SK-N-SH (cell line): Measurements from ENCODE around the gene OLFM2. TPM values are rescaled to one million over a fixed set of nuclear protein-coding genes. Genes with fewer than 3 reads are reported as not detected.

ENCODE experiments used
- CTCF ChIA-PET: fragments of 300-600, 350-600 bp; formaldehyde crosslinking; extraction: SDS; loops from one replicate; lab custom pipeline; 2021; lab: Yijun Ruan, JAX
- POLR2A ChIA-PET: fragments of 350-600 bp; sonication (Branson Sonifier 250); formaldehyde crosslinking; extraction: SDS; loops from one replicate; lab custom pipeline; 2020; ENCODE audit warnings: antibody characterized with exemption, inconsistent platforms; lab: Yijun Ruan, JAX
- DNase-seq: peaks from one replicate; pipeline ENCODE4 v3.0.0; 2012
- H2AFZ ChIP-seq: fragments of 200-600 bp; sonication (generic); 2 replicates; pipeline ENCODE4 v1.8.1; 2016; ENCODE audit warnings: antibody characterized with exemption, mild to moderate bottlenecking, low read depth
- H3F3A ChIP-seq: fragments of 200-600 bp; sonication (generic); replicated peaks from 2 replicates; pipeline ENCODE3; 2016; ENCODE audit warnings: antibody characterized with exemption, mild to moderate bottlenecking; ENCODE audit not compliant: insufficient read depth
- H3K27ac ChIP-seq, 2 experiments: fragments of 200-500 bp in 1 of 2; fragments of 200-600 bp in 1 of 2; sonication (Bioruptor generic) in 1 of 2; sonication (generic), shearing (Covaris generic) in 1 of 2; 2 replicates each; pipeline versions ENCODE4 v1.5.1 to v1.6.1; 2014 to 2016; ENCODE audit warnings: low read depth in 2 of 2, inconsistent platforms in 1 of 2, low read length in 1 of 2, mild to moderate bottlenecking in 1 of 2, mixed read lengths in 1 of 2
- H3K27me3 ChIP-seq: fragments of 200-600 bp; sonication (generic), shearing (Covaris generic); 2 replicates; pipeline ENCODE4 v1.6.1; 2016; ENCODE audit warnings: mixed run types; ENCODE audit not compliant: insufficient read depth
- H3K36me3 ChIP-seq, 2 experiments: fragments of 200-500 bp in 1 of 2; fragments of 200-600 bp in 1 of 2; sonication (Bioruptor generic) in 1 of 2; sonication (generic) in 1 of 2; replicated peaks in 1 of 2; 2 replicates each; pipeline versions ENCODE3 to v1.5.1; 2014 to 2016; ENCODE audit warnings: low read length in 1 of 2, mild to moderate bottlenecking in 1 of 2; ENCODE audit not compliant: insufficient read depth in 2 of 2, control insufficient read depth in 1 of 2
- H3K4me1 ChIP-seq, 2 experiments: fragments of 200-500 bp in 1 of 2; fragments of 200-600 bp in 1 of 2; sonication (Bioruptor generic) in 1 of 2; sonication (generic), shearing (Covaris generic) in 1 of 2; 2 replicates each; pipeline versions ENCODE4 v1.5.1 to v1.6.1; 2014 to 2016; ENCODE audit warnings: low read depth in 1 of 2, low read length in 1 of 2, mixed run types in 1 of 2; ENCODE audit not compliant: insufficient read depth in 2 of 2, control insufficient read depth in 1 of 2
- H3K4me2 ChIP-seq: fragments of 200-600 bp; sonication (generic), shearing (Covaris generic); 2 replicates; pipeline ENCODE4 v1.6.1; 2017; ENCODE audit warnings: mixed run types
- H3K4me3 ChIP-seq, 2 experiments: fragments of 200-500 bp in 1 of 2; fragments of 200-600 bp in 1 of 2; sonication (Bioruptor generic) in 1 of 2; sonication (generic), shearing (Covaris generic) in 1 of 2; 2 replicates each; pipeline versions ENCODE4 v1.5.1 to v1.8.1; 2014 to 2016; ENCODE audit warnings: low read depth in 2 of 2, inconsistent platforms in 1 of 2, low read length in 1 of 2, mild to moderate bottlenecking in 1 of 2, mixed read lengths in 1 of 2, moderate library complexity in 1 of 2
- H3K79me2 ChIP-seq: fragments of 200-600 bp; sonication (generic); 2 replicates; pipeline ENCODE4 v1.8.1; 2017; ENCODE audit warnings: mild to moderate bottlenecking; ENCODE audit not compliant: insufficient read depth
- H3K9ac ChIP-seq: fragments of 200-600 bp; sonication (generic); 2 replicates; pipeline ENCODE4 v1.6.1; 2017; ENCODE audit warnings: mixed run types
- H3K9me2 ChIP-seq: fragments of 200-600 bp; sonication (generic); 2 replicates; pipeline ENCODE4 v1.6.1; 2017; ENCODE audit warnings: mixed run types
- H3K9me3 ChIP-seq: fragments of 200-600 bp; sonication (generic); 2 replicates; pipeline ENCODE4 v1.6.1; 2017; ENCODE audit warnings: mixed run types, mild to moderate bottlenecking, moderate library complexity
- H4K20me1 ChIP-seq: fragments of 200-600 bp; sonication (generic); 2 replicates; pipeline ENCODE4 v1.6.1; 2017; ENCODE audit warnings: mild to moderate bottlenecking, mixed run types; ENCODE audit not compliant: insufficient read depth
- EP300 ChIP-seq, 2 experiments: IDR thresholded peaks; 2 replicates each; pipeline versions ENCODE4 v1.4.0 to v1.6.1; 2012; ENCODE audit warnings: borderline replicate concordance in 1 of 2, low read depth in 1 of 2, low read length in 1 of 2
- FOXJ3 ChIP-seq: sonication (generic); formaldehyde crosslinking; IDR thresholded peaks from 2 replicates; pipeline ENCODE4 v1.5.1; 2020; ENCODE audit warnings: mild to moderate bottlenecking, missing genetic modification reagents
- FOXM1 ChIP-seq: IDR thresholded peaks from 2 replicates; pipeline ENCODE4 v1.4.0; 2012; ENCODE audit warnings: low read depth, mild to moderate bottlenecking
- GATA2 ChIP-seq: sonication (generic); formaldehyde crosslinking; IDR thresholded peaks from 2 replicates; pipeline ENCODE4 v1.5.0; 2020; ENCODE audit warnings: mild to moderate bottlenecking, missing genetic modification reagents
- IRF3 ChIP-seq: fragments of 150-350 bp; IDR thresholded peaks from 2 replicates; pipeline ENCODE4 v1.6.1; 2016; ENCODE audit warnings: mild to moderate bottlenecking, low read depth, low read length
- MAX ChIP-seq: IDR thresholded peaks from 2 replicates; pipeline ENCODE4 v1.4.0; 2012; ENCODE audit warnings: low read depth
- MEF2A ChIP-seq: IDR thresholded peaks from 2 replicates; pipeline ENCODE4 v1.4.0; 2012; ENCODE audit warnings: low read depth, borderline replicate concordance
- MXI1 ChIP-seq: IDR thresholded peaks from 2 replicates; pipeline ENCODE4 v1.6.1; 2012; ENCODE audit warnings: mild to moderate bottlenecking, low read depth, low read length, improper control_type of control experiment
- NFIC ChIP-seq: IDR thresholded peaks from 2 replicates; pipeline ENCODE4 v1.4.0; 2012; ENCODE audit warnings: borderline replicate concordance
- NRF1 ChIP-seq: IDR thresholded peaks from 2 replicates; pipeline ENCODE4 v1.6.1; 2012; ENCODE audit warnings: low read depth, mild to moderate bottlenecking, low read length
- RAD21 ChIP-seq: IDR thresholded peaks from 2 replicates; pipeline ENCODE4 v1.6.1; 2012; ENCODE audit warnings: mild to moderate bottlenecking, low read length
- REST ChIP-seq: IDR thresholded peaks from 2 replicates; pipeline ENCODE4 v1.6.1; 2012; ENCODE audit warnings: mild to moderate bottlenecking, low read depth, low read length, moderate library complexity
- RXRA ChIP-seq: IDR thresholded peaks from 2 replicates; pipeline ENCODE4 v1.4.0; 2012; ENCODE audit warnings: low read depth, mild to moderate bottlenecking, borderline replicate concordance
- SIN3A ChIP-seq: IDR thresholded peaks from 2 replicates; pipeline ENCODE4 v1.6.1; 2012; ENCODE audit warnings: low read depth, mild to moderate bottlenecking, low read length, moderate library complexity, borderline replicate concordance
- SMC3 ChIP-seq: IDR thresholded peaks from 2 replicates; pipeline ENCODE4 v1.6.1; 2012; ENCODE audit warnings: low read depth, low read length, improper control_type of control experiment
- TAF1 ChIP-seq: IDR thresholded peaks from 2 replicates; pipeline ENCODE4 v1.6.1; 2012; ENCODE audit warnings: low read depth, mild to moderate bottlenecking, low read length, moderate library complexity, borderline replicate concordance
- TCF12 ChIP-seq: IDR thresholded peaks from 2 replicates; pipeline ENCODE4 v1.4.0; 2012
- TEAD4 ChIP-seq: IDR thresholded peaks from 2 replicates; pipeline ENCODE4 v1.4.0; 2012; ENCODE audit warnings: mild to moderate bottlenecking, borderline replicate concordance; ENCODE audit not compliant: insufficient read depth
- USF2 ChIP-seq: fragments of 150-350 bp; IDR thresholded peaks from 2 replicates; pipeline ENCODE4 v1.6.1; 2017; ENCODE audit warnings: antibody characterized with exemption, low read length, low read depth, borderline replicate concordance
- YY1 ChIP-seq: IDR thresholded peaks from 2 replicates; pipeline ENCODE4 v1.4.0; 2012; ENCODE audit warnings: low read depth, mild to moderate bottlenecking
- WGBS: methylation state at CpG from one replicate; pipeline ENCODE4 v1.1.6; 2017; ENCODE audit warnings: low lambda C conversion rate; 5-methylcytosine and 5-hydroxymethylcytosine counted together
- polyA plus RNA-seq, 3 experiments: library from polyadenylated mRNA; depleted of rRNA; stranded (reverse); fragments of >200 nt; gene quantifications; 2 replicates each; pipeline ENCODE4 v1.2.3, GENCODE V29; 2012

The OLFM2 gene
- polyA plus RNA-seq, 1 of the 3 experiments (the other 2 are of a cell fraction): 10.7 TPM

- H3K27me3 ChIP-seq: no peaks in the 10 kb centered on the region
- no peaks in the 10 kb centered on the region for H3K79me2 ChIP-seq
- no peak overlapping the region for H3K9ac ChIP-seq
- no peak overlapping the region for H3K27ac ChIP-seq
- H3F3A ChIP-seq: peaks cover 4% of the 10 kb centered on the region
- H2AFZ ChIP-seq: no peak overlapping the region
- ChIA-PET POLR2A (no interaction called here), CTCF (no interaction called here)
- TF ChIP-seq TCF12: no peak
- TF ChIP-seq IRF3: no peak
- TF ChIP-seq RAD21: no peak
- TF ChIP-seq TAF1: no peak
- TF ChIP-seq EP300 (IDR thresholded peaks at IDR 0.05; ENCODE audit: borderline replicate concordance in 1 of 2, low read depth in 1 of 2, low read length in 1 of 2): no peak
- TF ChIP-seq NFIC: no peak
- no peak for TF ChIP-seq SMC3
- TF ChIP-seq REST: no peak
- TF ChIP-seq MEF2A: no peak
- TF ChIP-seq TEAD4: no peak
- TF ChIP-seq FOXJ3: no peak
- TF ChIP-seq USF2: no peak
- no peak for TF ChIP-seq SIN3A
- TF ChIP-seq YY1: no peak
- TF ChIP-seq MAX: no peak
- no peak for TF ChIP-seq FOXM1
- no peak for TF ChIP-seq MXI1
- no peak for TF ChIP-seq GATA2 (CRISPR knock-in tag)
- no peak for TF ChIP-seq NRF1
- TF ChIP-seq RXRA: no peak
- no peaks in the 10 kb centered on the region for H3K9me2 ChIP-seq
- 86% methylated on average over 1 of the region's 1 CpG for WGBS
- H3K4me2 ChIP-seq: no peak overlapping the region
- no peak overlapping the region for H3K4me3 ChIP-seq
- no peaks in the 10 kb centered on the region for H4K20me1 ChIP-seq
- peaks cover 0 to 8% of the 10 kb centered on the region in 2 experiments; a peak in 1 of 4 replicates for H3K4me1 ChIP-seq
- no peaks in the 10 kb centered on the region for H3K9me3 ChIP-seq
- H3K36me3 ChIP-seq: no peaks in the 10 kb centered on the region
- no peak for DNase-seq
Observed at GRCh38 chr19:9910625-9911024, 25.7 kb downstream of the OLFM2 start.
